Renal pelvis (tissue), 12 donors: ENCODE data around the gene KRTAP13-4. TPM values are rescaled to one million over a fixed set of nuclear protein-coding genes. Genes with fewer than 3 reads are reported as not detected.

Experiments
- DNase-seq: peaks from one replicate; pipeline ENCODE4 v3.0.0-alpha.2; 2013
- long read RNA-seq, 16 experiments: transcript quantifications; one replicate each; lab custom pipeline, GENCODE V29; 2026
- polyA plus RNA-seq, 3 donors: library from polyadenylated mRNA; unstranded; fragments of 120-200 nt; gene quantifications; one replicate each; pipeline ENCODE4 v1.2.1, GENCODE V29; 2013; ENCODE audit not compliant: insufficient read length in 3 of 3

KRTAP13-4 gene
- not detected for polyA plus RNA-seq
- long read RNA-seq, donor 1: 0 reads
- long read RNA-seq, donor 2: 0 reads
- long read RNA-seq, donor 3: 0 reads
- long read RNA-seq, donor 4: 0 reads
- long read RNA-seq, donor 5, partial matches to known transcripts: 0 of 1 reads
- long read RNA-seq, donor 5, other reads (novel, unspliced or antisense): 0 of 1 reads
- long read RNA-seq, donor 6: 0 reads
- long read RNA-seq, donor 7: 0 reads
- long read RNA-seq, donor 8: 0 reads
- long read RNA-seq, donor 9: 0 reads
- long read RNA-seq, donor 10: 0 reads
- long read RNA-seq, donor 11: 0 reads
- long read RNA-seq, donor 12: 0 reads
- long read RNA-seq, donor 13: 0 reads
- long read RNA-seq, donor 14, partial matches to known transcripts: 0 of 1 reads
- long read RNA-seq, donor 14, other reads (novel, unspliced or antisense): 0 of 1 reads
- long read RNA-seq, donor 15: 0 reads
- long read RNA-seq, donor 16: 0 reads

DNA sequence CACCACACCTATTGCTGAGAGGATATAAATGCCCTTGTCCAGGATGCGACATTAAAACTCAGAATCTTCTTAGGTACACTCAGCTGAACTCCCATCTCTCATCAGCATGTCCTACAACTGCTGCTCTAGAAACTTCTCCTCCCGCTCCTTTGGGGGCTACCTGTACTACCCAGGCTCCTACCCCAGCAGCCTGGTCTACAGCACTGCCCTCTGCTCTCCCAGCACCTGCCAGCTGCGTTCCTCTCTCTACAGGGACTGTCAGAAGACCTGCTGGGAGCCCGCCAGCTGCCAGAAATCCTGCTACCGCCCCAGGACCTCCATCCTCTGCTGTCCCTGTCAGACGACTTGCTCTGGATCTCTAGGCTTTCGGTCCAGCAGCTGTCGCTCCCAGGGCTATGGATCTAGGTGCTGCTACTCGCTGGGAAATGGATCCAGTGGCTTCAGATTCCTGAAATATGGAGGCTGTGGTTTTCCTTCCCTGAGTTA, at the start of gene KRTAP13-4:
Gene KRTAP13-4 (plus strand): TSS at position 51 of the 486 bp plus-strand sequence. CDS start 56 bp downstream, at position 107.
- DNase-seq: no peak

GRCh38 chr21:30382201-30382600, 47.8 kb upstream of the KRTAP13-4 start:
- no peak for DNase-seq

DNA sequence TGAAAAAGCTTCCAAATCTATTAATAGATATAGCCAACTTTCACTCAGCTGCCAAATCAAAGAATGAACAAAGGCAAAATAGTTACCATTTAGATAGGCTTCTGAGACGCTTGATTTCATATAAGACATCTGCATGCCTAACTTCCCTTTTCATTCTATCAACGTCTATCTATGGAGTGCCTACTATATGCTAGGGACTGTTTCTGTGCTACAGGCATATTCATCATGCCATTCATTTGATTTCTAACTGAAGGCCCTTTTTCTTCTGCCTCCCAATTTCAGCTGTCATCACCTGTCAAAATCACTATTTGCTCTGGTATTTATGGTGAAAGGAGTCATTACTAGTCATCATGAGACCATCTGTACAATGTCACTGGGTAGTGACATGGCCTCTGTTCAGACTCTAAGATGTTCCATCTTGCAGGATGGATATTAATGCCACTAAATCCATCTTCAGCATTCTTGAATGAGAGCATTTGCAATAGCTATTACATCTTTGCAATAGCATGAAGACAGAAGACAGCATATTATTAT, 38.5 kb upstream of the KRTAP13-4 start:
- no peak for DNase-seq

- no peak for DNase-seq
Measured at GRCh38 chr21:30395731-30396130, 34.3 kb upstream of the KRTAP13-4 start, which contains the start of gene KRTAP13-1. KRTAP13-1 (plus strand) TSS chr21:30396031; CDS start chr21:30396087, 56 bp downstream.

DNA sequence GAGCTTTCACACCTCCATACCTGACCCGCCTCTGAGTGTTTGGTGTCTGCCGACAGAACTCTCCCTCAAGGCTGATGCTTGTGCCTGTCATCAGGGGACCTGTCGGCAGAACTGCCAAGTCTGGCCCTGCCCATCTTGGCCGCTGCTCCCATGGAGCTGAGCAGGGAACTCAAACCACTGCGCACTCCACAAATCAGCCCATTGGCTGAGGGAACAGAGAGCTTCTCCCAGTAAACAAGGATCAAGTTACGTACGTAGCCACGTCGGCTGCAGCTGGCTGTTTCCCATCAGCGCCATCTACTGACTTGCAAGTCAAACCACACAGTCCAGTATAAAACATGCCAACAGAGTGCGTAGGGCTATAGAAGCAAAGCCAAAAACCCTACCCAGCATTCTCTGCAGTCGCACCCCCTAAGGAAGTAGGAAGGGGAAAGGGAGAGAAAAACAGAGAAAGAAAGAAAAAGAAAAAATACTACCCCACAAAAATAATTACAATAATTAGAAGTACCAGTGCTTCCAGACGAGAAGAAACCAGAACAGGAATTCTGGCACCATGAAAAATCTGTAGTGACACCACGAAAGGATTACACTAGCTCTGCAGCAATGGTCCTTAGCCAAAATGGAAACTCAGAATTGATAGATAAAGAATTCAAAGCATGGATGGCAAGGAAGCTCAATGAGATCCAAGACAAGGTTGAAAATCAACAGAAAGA, 21.1 kb upstream of the KRTAP13-4 start:
- peak; percentile 27 for DNase-seq

DNA sequence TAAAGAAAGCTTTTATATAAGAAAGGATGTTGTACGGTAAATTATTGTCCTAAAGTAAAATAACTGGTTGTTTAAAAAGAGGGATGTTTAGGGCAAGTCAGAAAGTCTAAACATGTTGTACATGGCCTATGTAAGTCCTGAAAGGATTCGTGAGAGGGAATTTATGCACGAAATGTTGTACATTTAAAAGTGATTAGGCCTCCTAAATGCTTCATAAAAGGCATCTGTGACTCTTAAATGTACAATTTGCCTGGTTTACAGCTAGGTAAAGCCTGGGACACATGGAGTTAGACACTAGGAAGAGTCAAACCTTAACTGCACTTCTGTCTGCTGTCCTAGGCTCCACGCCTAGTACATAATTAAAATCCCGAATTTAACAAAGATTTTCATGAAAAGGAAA, 14.0 kb upstream of the KRTAP13-4 start:
- DNase-seq: no peak

DNA sequence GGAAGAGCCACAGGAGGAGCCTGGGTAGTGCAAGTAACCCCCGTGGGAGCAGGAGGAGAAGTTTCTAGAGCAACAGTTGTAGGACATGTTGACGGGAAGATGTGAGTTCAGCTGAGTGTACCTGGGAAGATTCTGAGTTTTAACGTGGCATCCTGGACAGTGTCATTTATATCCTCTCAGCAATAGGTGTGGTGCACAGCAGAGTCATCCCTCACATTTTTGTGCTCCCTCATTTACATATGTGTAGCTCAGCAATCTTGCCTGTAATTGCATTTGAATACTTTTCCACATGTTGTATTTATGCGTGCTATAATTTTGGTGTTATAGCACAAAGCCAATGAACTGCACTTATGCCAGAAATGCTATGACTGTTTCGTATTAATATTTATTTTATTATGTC, 4.2 kb upstream of the KRTAP13-4 start, which contains the start of gene KRTAP13-3:
Gene KRTAP13-3 (minus strand): TSS at position 101 of the 400 bp plus-strand sequence. CDS start 14 bp downstream, at position 87.
- no peak for DNase-seq

GRCh38 chr21:30426731-30427130, 3.3 kb upstream of the KRTAP13-4 start:
- DNase-seq: no peak

DNA sequence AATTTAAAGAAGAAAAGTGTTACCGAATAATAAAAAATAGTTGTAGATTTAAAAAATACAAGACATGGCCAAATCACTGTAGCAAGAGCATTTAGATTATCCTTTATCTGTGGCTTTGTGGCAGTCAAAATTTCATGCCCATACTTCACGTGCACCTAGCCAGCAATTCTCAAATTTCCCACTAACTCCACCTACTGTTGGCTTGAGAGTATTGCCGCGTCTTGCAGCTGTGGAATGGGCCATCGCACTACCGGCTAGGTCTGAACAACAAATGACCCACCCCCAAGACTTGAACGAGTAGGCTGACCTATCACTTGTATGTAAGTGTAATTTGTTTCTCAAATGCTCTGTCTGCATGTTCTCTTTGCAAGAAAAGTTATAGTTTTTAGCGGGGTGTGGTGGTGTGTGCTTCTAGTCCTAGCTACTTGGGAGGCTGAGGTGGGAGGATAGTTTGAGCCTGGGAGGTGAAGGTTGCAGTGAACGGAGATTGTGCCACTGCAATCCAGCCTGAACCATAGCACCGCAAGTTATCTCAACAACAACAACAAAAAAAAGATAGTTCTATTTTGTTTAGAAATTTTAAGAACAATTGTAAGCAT, 4.1 kb downstream of the KRTAP13-4 start:
- no peak for DNase-seq

- DNase-seq: no peak
Measured at GRCh38 chr21:30437010-30437565, 7.1 kb downstream of the KRTAP13-4 start.

GRCh38 chr21:30439975-30440374, 10.0 kb downstream of the KRTAP13-4 start, which contains the start of gene KRTAP15-1:
KRTAP15-1 (plus strand) TSS chr21:30440275; CDS start chr21:30440328, 53 bp downstream.
- DNase-seq: no peak

DNA sequence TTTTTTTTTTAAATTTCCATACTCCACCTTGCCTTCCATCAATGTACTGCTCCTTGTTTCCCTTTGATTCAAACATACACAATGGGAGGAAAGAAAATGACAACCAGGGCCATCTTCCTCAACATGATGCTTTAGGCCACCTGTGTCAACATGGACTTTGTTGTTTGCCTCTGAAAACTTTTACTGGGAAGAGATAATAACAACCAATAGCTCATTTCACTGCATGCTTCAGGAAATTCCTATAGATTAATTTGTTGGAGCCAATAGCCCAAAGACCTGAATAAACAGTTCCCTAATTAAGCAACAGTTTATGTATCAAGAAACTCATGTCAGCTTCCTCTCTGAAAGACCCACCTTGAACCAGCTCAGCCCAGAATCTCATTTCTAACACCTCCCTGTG, 13.2 kb downstream of the KRTAP13-4 start:
- no peak for DNase-seq

GRCh38 chr21:30444204-30444603, 14.2 kb downstream of the KRTAP13-4 start:
- no peak for DNase-seq

DNA sequence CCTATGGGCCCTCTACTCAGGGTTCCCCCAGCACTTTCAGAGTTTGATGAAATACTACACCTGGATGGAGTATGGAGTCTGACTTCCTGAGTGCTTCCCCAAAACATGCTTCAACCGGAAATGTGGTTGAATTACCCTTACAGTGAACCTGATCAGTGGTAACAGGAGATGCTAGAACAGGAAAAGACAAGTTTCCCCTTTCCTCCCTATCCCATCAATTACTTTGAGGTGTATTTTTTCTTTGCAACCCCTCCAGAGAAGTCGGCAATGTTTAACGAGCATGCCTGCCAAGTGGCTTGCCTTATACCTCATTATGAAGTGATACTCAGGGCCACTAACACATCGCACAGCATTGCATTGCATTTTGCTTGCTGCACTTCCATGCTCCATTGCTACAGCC, 17.0 kb downstream of the KRTAP13-4 start:
- DNase-seq: peak; percentile 22

DNA sequence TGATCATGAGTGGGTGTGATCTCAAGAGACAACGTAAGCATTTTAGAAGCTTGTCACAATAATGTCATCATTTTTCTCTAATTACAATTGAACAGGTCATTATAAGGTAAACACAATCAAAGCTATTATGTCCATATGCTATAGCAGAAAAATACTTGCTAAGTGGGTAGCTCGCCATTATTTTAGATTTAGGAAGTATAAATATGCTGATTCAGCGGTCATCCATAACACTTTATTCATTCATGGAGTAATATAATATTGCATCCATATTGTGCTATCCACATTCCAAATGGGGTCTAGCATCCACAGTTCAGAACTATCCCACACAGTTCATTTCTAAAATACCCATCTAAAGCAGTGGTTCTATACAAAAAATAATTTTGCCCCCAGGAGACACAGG, 18.5 kb downstream of the KRTAP13-4 start:
- DNase-seq: no peak

- no peak for DNase-seq
Measured at GRCh38 chr21:30463713-30464112, 33.7 kb downstream of the KRTAP13-4 start.

- peak; percentile 61 for DNase-seq
Measured at GRCh38 chr21:30468900-30469714, 39.1 kb downstream of the KRTAP13-4 start.

DNA sequence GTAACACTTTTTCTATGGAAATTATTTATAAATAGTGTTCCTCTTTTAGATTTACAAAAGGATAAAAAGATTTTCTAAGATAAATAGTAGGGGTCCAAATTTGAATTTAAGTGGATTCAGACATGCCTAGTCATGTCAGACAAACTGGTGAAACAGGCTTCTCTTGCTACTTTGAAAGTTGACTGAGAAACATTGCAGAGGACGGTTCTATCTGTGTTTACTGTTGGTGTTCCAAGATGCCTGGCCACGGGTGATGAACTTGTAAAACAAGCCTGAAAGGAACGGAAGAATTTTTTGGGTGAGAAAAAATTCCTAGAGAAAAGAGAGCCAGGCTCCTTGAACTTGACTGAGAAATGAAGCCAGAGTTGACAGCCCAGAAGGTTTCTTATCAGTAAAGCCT, 48.0 kb downstream of the KRTAP13-4 start:
- no peak for DNase-seq

DNA sequence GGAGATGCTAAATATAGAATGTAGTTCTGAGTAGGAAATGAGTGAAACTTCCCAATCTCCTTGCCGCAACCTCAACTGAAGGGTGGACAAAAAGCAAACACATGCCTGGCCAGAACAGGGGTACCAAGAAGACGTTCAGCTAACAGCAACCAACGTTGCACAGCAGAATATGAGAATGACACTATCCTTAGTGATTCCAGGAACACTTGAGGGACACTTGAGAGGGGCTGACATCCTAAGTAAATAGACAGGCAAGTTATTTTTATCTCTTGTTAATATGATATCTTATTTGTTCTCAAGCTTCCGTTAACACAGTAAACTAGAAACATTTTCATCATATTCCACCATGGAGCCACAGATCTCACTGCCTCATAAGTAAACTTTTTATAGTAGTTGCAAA, 49.2 kb downstream of the KRTAP13-4 start:
- no peak for DNase-seq

- no peak for DNase-seq
Measured at GRCh38 chr21:30480145-30480544, 50.1 kb downstream of the KRTAP13-4 start, which contains the start of gene KRTAP19-1. KRTAP19-1 (minus strand) TSS chr21:30480367; CDS start chr21:30480317, 50 bp downstream.
